B cell (primary cell): ENCODE data around the gene MYG1. TPM values are rescaled to one million over a fixed set of nuclear protein-coding genes. Genes with fewer than 3 reads are reported as not detected.

Experiments
- ATAC-seq: fragments of 200-7000 bp; cut with Tn5 transposase; one replicate; pipeline ENCODE4 v1.10.0; 2021; ENCODE audit warnings: low read depth, mild to moderate bottlenecking, moderate number of reproducible peaks, moderate library complexity
- CTCF ChIA-PET: fragments of 350-600 bp; sonication (Branson Sonifier 250); formaldehyde crosslinking; loops from one replicate; lab custom pipeline; 2021; ENCODE audit warnings: antibody characterized with exemption, inconsistent platforms; lab: Charles Lee
- POLR2A ChIA-PET: fragments of 350-600 bp; sonication (Branson Sonifier 250); formaldehyde crosslinking; loops from one replicate; lab custom pipeline; 2021; ENCODE audit warnings: antibody characterized with exemption; lab: Charles Lee
- DNase-seq: peaks from one replicate; pipeline ENCODE4 v3.0.0; 2013
- H2AFZ ChIP-seq: 2 replicates; pipeline ENCODE4 v1.6.1; 2012; ENCODE audit warnings: mild to moderate bottlenecking, low read depth, low read length; ENCODE audit not compliant: insufficient read depth, poor library complexity, severe bottlenecking
- H3K27ac ChIP-seq, 2 donors: 1 replicate in 1 of 2; 2 replicates in 1 of 2; pipeline ENCODE4 v1.5.1; 2012 to 2013; ENCODE audit warnings: low read length in 2 of 2, mild to moderate bottlenecking in 2 of 2, moderate library complexity in 1 of 2
- H3K27me3 ChIP-seq, 4 experiments: fragments of 200-600 bp in 1 of 4; sonication (generic) in 1 of 4; replicated peaks in 1 of 4; 1 replicate in 2 of 4; 2 replicates in 2 of 4; pipeline versions ENCODE4 v1.6.1 to v1.7.0; 2013 to 2016; ENCODE audit warnings: low read length in 3 of 4, mild to moderate bottlenecking in 2 of 4, mixed read lengths in 1 of 4, moderate library complexity in 1 of 4; ENCODE audit not compliant: insufficient read depth in 4 of 4, control insufficient read depth in 3 of 4; ENCODE audit errors: control extremely low read depth in 1 of 4
- H3K36me3 ChIP-seq, 2 experiments: replicated peaks in 1 of 2; 1 replicate in 1 of 2; 2 replicates in 1 of 2; pipeline versions ENCODE4 v1.6.1 to v1.7.1; 2013; ENCODE audit warnings: low read length in 1 of 2; ENCODE audit not compliant: insufficient read depth in 2 of 2, control insufficient read depth in 1 of 2; ENCODE audit errors: control extremely low read depth in 1 of 2, extremely low read depth in 1 of 2
- H3K4me1 ChIP-seq, 2 donors: fragments of 200-600 bp in 1 of 2; sonication (generic) in 1 of 2; 1 replicate in 1 of 2; 2 replicates in 1 of 2; pipeline versions ENCODE4 v1.5.1 to v1.6.1; 2013 to 2017; ENCODE audit warnings: low read length in 2 of 2; ENCODE audit not compliant: control insufficient read depth in 2 of 2, insufficient read depth in 2 of 2
- H3K4me2 ChIP-seq: replicated peaks from 2 replicates; pipeline ENCODE3; 2012; ENCODE audit warnings: mild to moderate bottlenecking, low read depth, low read length; ENCODE audit not compliant: poor library complexity, severe bottlenecking
- H3K4me3 ChIP-seq, 5 experiments: fragments of 200-600 bp in 1 of 5; sonication (generic) in 1 of 5; 1 replicate in 3 of 5; 2 replicates in 2 of 5; pipeline versions ENCODE4 v1.5.1 to v1.7.0; 2011 to 2016; ENCODE audit warnings: low read length in 4 of 5, mild to moderate bottlenecking in 4 of 5, low read depth in 2 of 5, control low read depth in 1 of 5, moderate library complexity in 1 of 5; ENCODE audit not compliant: insufficient read depth in 1 of 5; ENCODE audit errors: control extremely low read depth in 1 of 5, extremely low read depth in 1 of 5
- H3K79me2 ChIP-seq: fragments of 200-600 bp; sonication (generic); one replicate; pipeline ENCODE4 v1.6.0; 2016; ENCODE audit warnings: low read length; ENCODE audit not compliant: control insufficient read depth, insufficient read depth
- H3K9ac ChIP-seq: fragments of 200-600 bp; sonication (generic); 2 replicates; pipeline ENCODE4 v1.6.1; 2017; ENCODE audit warnings: mild to moderate bottlenecking, low read length, moderate library complexity
- H3K9me3 ChIP-seq, 3 donors: one replicate each; pipeline versions ENCODE4 v1.6.1 to v1.7.1; 2013; ENCODE audit warnings: low read length in 2 of 3; ENCODE audit not compliant: control insufficient read depth in 2 of 3, insufficient read depth in 1 of 3; ENCODE audit errors: control extremely low read depth in 1 of 3
- H4K20me1 ChIP-seq: 2 replicates; pipeline ENCODE4 v1.6.0; 2012; ENCODE audit warnings: mild to moderate bottlenecking, low read length; ENCODE audit not compliant: insufficient read depth, control insufficient read depth, poor library complexity, severe bottlenecking
- H3K27ac Mint-ChIP-seq: one replicate; pipeline ENCODE4 v1.8.0; 2021; ENCODE audit warnings: mixed read lengths
- H3K27me3 Mint-ChIP-seq: one replicate; pipeline ENCODE4 v1.8.0; 2021; ENCODE audit warnings: mixed read lengths
- H3K4me1 Mint-ChIP-seq: one replicate; pipeline ENCODE4 v1.8.0; 2021; ENCODE audit warnings: mixed read lengths
- H3K4me3 Mint-ChIP-seq: one replicate; pipeline ENCODE4 v1.8.0; 2021; ENCODE audit warnings: mixed read lengths
- H3K9me3 Mint-ChIP-seq: one replicate; pipeline ENCODE4 v1.8.0; 2022; ENCODE audit warnings: mixed read lengths; ENCODE audit not compliant: insufficient read depth
- CTCF ChIP-seq: fragments of 200-600 bp; IDR thresholded peaks from one replicate; pipeline ENCODE4 v1.8.0; 2022; ENCODE audit warnings: antibody characterized with exemption, mild to moderate bottlenecking
- EZH2 ChIP-seq: IDR thresholded peaks from 2 replicates; pipeline ENCODE4 v1.6.1; 2012; ENCODE audit warnings: borderline replicate concordance, low read depth, mild to moderate bottlenecking, moderate library complexity, low read length; ENCODE audit not compliant: insufficient read depth, poor library complexity, severe bottlenecking
- WGBS: methylation state at CpG from one replicate; pipeline ENCODE4 v1.1.5; 2013; ENCODE audit warnings: missing lambda C conversion rate; ENCODE audit not compliant: insufficient coverage; 5-methylcytosine and 5-hydroxymethylcytosine counted together
- intact Hi-C: fragments of 100-400 bp; cut with micrococcal nuclease; formaldehyde crosslinking; loops from one replicate; pipeline ENCODE4 v1.10.0; 2022
- polyA plus RNA-seq: library from polyadenylated mRNA; depleted of rRNA; stranded (reverse); fragments of >200 nt; gene quantifications from 2 replicates; pipeline ENCODE4 v1.2.3, GENCODE V29; 2012
- total RNA-seq, 2 donors: library from RNA; stranded (reverse); fragments of 120-200 nt in 1 of 2; gene quantifications; 1 replicate in 1 of 2; 2 replicates in 1 of 2; pipeline versions ENCODE4 v1.2.3 to v1.2.4, GENCODE V29; 2013 to 2022

The MYG1 gene
- total and polyA plus RNA-seq, 2 donors (not counting 1 experiment from before 2014, with no cell fraction given), result 46.4 to 48.4 TPM

GRCh38 chr12:53324113-53324778, 24.8 kb downstream of the MYG1 start:
- Mint-ChIP-seq H3K9me3 (no peaks in the 10 kb centered on the region), H3K4me3 (peak overlapping the region; percentile 92), H3K27me3 (peaks cover 10% of the 10 kb centered on the region), H3K27ac (peak overlapping the region; percentile 94), H3K4me1 (peaks cover 38% of the 10 kb centered on the region)
- WGBS, result 3% methylated on average over 10 of the region's 28 CpGs
- peak; percentile 37 for ATAC-seq
- H3K27me3 ChIP-seq, result peaks cover 0 to 23% (median 8%) of the 10 kb centered on the region in 4 experiments
- H3K9ac ChIP-seq, result peak overlapping the region; percentile 81
- H3K36me3 ChIP-seq, result peaks cover 0 to 6% of the 10 kb centered on the region in 2 experiments
- no peaks in the 10 kb centered on the region for H4K20me1 ChIP-seq
- intact Hi-C loops, result loop anchor here (1.0 to 10.0 kb wide), 9 partner anchors 21 to 301 kb away; partner anchors contain the start of genes ATF7, CSAD, SPRYD3 and ZNF740
- H2AFZ ChIP-seq, result peak overlapping the region; percentile 94
- no peak for TF ChIP-seq CTCF
- no peak for TF ChIP-seq EZH2
- peak; percentile 85 for DNase-seq
- CTCF ChIA-PET, result interaction anchor here (0.7 to 15.1 kb wide), 22 partner anchors 11 to 185 kb away, joined by 3 to 353 read pairs (median 5); partner anchors contain the start of genes CSAD, ESPL1, MYG1 and PFDN5
- peaks cover 26 to 38% of the 10 kb centered on the region in 2 donors for H3K4me1 ChIP-seq
- H3K27ac ChIP-seq, result peak overlapping the region; percentile 85 to 89
- no peaks in the 10 kb centered on the region for H3K9me3 ChIP-seq
- POLR2A ChIA-PET, result interaction anchor here (0.6 to 4.0 kb wide), 11 partner anchors 21 to 116 kb away, joined by 3 to 21 read pairs (median 7); partner anchors contain the start of genes MYG1, PFDN5 and SP1
- peaks cover 14% of the 10 kb centered on the region for H3K79me2 ChIP-seq
- peak overlapping the region; percentile 100 for H3K4me2 ChIP-seq
- H3K4me3 ChIP-seq, result peak overlapping the region; percentile 70 to 85 (median 78)
